SK-N-SH (cell line): Measurements from ENCODE around the gene SGTA. TPM values are rescaled to one million over a fixed set of nuclear protein-coding genes. Genes with fewer than 3 reads are reported as not detected.

ENCODE experiments used
- CTCF ChIA-PET: fragments of 300-600, 350-600 bp; formaldehyde crosslinking; extraction: SDS; loops from one replicate; lab custom pipeline; 2021; lab: Yijun Ruan, JAX
- POLR2A ChIA-PET: fragments of 350-600 bp; sonication (Branson Sonifier 250); formaldehyde crosslinking; extraction: SDS; loops from one replicate; lab custom pipeline; 2020; ENCODE audit warnings: antibody characterized with exemption, inconsistent platforms; lab: Yijun Ruan, JAX
- DNase-seq: peaks from one replicate; pipeline ENCODE4 v3.0.0; 2012
- H2AFZ ChIP-seq: fragments of 200-600 bp; sonication (generic); 2 replicates; pipeline ENCODE4 v1.8.1; 2016; ENCODE audit warnings: antibody characterized with exemption, mild to moderate bottlenecking, low read depth
- H3F3A ChIP-seq: fragments of 200-600 bp; sonication (generic); replicated peaks from 2 replicates; pipeline ENCODE3; 2016; ENCODE audit warnings: antibody characterized with exemption, mild to moderate bottlenecking; ENCODE audit not compliant: insufficient read depth
- H3K27ac ChIP-seq, 2 experiments: fragments of 200-500 bp in 1 of 2; fragments of 200-600 bp in 1 of 2; sonication (Bioruptor generic) in 1 of 2; sonication (generic), shearing (Covaris generic) in 1 of 2; 2 replicates each; pipeline versions ENCODE4 v1.5.1 to v1.6.1; 2014 to 2016; ENCODE audit warnings: low read depth in 2 of 2, inconsistent platforms in 1 of 2, low read length in 1 of 2, mild to moderate bottlenecking in 1 of 2, mixed read lengths in 1 of 2
- H3K27me3 ChIP-seq: fragments of 200-600 bp; sonication (generic), shearing (Covaris generic); 2 replicates; pipeline ENCODE4 v1.6.1; 2016; ENCODE audit warnings: mixed run types; ENCODE audit not compliant: insufficient read depth
- H3K36me3 ChIP-seq, 2 experiments: fragments of 200-500 bp in 1 of 2; fragments of 200-600 bp in 1 of 2; sonication (Bioruptor generic) in 1 of 2; sonication (generic) in 1 of 2; replicated peaks in 1 of 2; 2 replicates each; pipeline versions ENCODE3 to v1.5.1; 2014 to 2016; ENCODE audit warnings: low read length in 1 of 2, mild to moderate bottlenecking in 1 of 2; ENCODE audit not compliant: insufficient read depth in 2 of 2, control insufficient read depth in 1 of 2
- H3K4me1 ChIP-seq, 2 experiments: fragments of 200-500 bp in 1 of 2; fragments of 200-600 bp in 1 of 2; sonication (Bioruptor generic) in 1 of 2; sonication (generic), shearing (Covaris generic) in 1 of 2; 2 replicates each; pipeline versions ENCODE4 v1.5.1 to v1.6.1; 2014 to 2016; ENCODE audit warnings: low read depth in 1 of 2, low read length in 1 of 2, mixed run types in 1 of 2; ENCODE audit not compliant: insufficient read depth in 2 of 2, control insufficient read depth in 1 of 2
- H3K4me2 ChIP-seq: fragments of 200-600 bp; sonication (generic), shearing (Covaris generic); 2 replicates; pipeline ENCODE4 v1.6.1; 2017; ENCODE audit warnings: mixed run types
- H3K4me3 ChIP-seq, 2 experiments: fragments of 200-500 bp in 1 of 2; fragments of 200-600 bp in 1 of 2; sonication (Bioruptor generic) in 1 of 2; sonication (generic), shearing (Covaris generic) in 1 of 2; 2 replicates each; pipeline versions ENCODE4 v1.5.1 to v1.8.1; 2014 to 2016; ENCODE audit warnings: low read depth in 2 of 2, inconsistent platforms in 1 of 2, low read length in 1 of 2, mild to moderate bottlenecking in 1 of 2, mixed read lengths in 1 of 2, moderate library complexity in 1 of 2
- H3K79me2 ChIP-seq: fragments of 200-600 bp; sonication (generic); 2 replicates; pipeline ENCODE4 v1.8.1; 2017; ENCODE audit warnings: mild to moderate bottlenecking; ENCODE audit not compliant: insufficient read depth
- H3K9ac ChIP-seq: fragments of 200-600 bp; sonication (generic); 2 replicates; pipeline ENCODE4 v1.6.1; 2017; ENCODE audit warnings: mixed run types
- H3K9me2 ChIP-seq: fragments of 200-600 bp; sonication (generic); 2 replicates; pipeline ENCODE4 v1.6.1; 2017; ENCODE audit warnings: mixed run types
- H3K9me3 ChIP-seq: fragments of 200-600 bp; sonication (generic); 2 replicates; pipeline ENCODE4 v1.6.1; 2017; ENCODE audit warnings: mixed run types, mild to moderate bottlenecking, moderate library complexity
- H4K20me1 ChIP-seq: fragments of 200-600 bp; sonication (generic); 2 replicates; pipeline ENCODE4 v1.6.1; 2017; ENCODE audit warnings: mild to moderate bottlenecking, mixed run types; ENCODE audit not compliant: insufficient read depth
- ELF1 ChIP-seq: IDR thresholded peaks from 2 replicates; pipeline ENCODE4 v1.4.0; 2012
- EP300 ChIP-seq, 2 experiments: IDR thresholded peaks; 2 replicates each; pipeline versions ENCODE4 v1.4.0 to v1.6.1; 2012; ENCODE audit warnings: borderline replicate concordance in 1 of 2, low read depth in 1 of 2, low read length in 1 of 2
- EZH2phosphoT487 ChIP-seq: fragments of 200-600 bp; sonication (generic); IDR thresholded peaks from 2 replicates; pipeline ENCODE4 v1.6.1; 2017; ENCODE audit warnings: low read depth, mixed run types, mild to moderate bottlenecking, antibody characterized with exemption, moderate library complexity, borderline replicate concordance
- FOSL2 ChIP-seq: IDR thresholded peaks from 2 replicates; pipeline ENCODE4 v1.4.0; 2012; ENCODE audit warnings: low read depth, mild to moderate bottlenecking, moderate library complexity, borderline replicate concordance
- FOXM1 ChIP-seq: IDR thresholded peaks from 2 replicates; pipeline ENCODE4 v1.4.0; 2012; ENCODE audit warnings: low read depth, mild to moderate bottlenecking
- GATA2 ChIP-seq: sonication (generic); formaldehyde crosslinking; IDR thresholded peaks from 2 replicates; pipeline ENCODE4 v1.5.0; 2020; ENCODE audit warnings: mild to moderate bottlenecking, missing genetic modification reagents
- JUND ChIP-seq: IDR thresholded peaks from 2 replicates; pipeline ENCODE4 v1.4.0; 2012
- MXI1 ChIP-seq: IDR thresholded peaks from 2 replicates; pipeline ENCODE4 v1.6.1; 2012; ENCODE audit warnings: mild to moderate bottlenecking, low read depth, low read length, improper control_type of control experiment
- NFIC ChIP-seq: IDR thresholded peaks from 2 replicates; pipeline ENCODE4 v1.4.0; 2012; ENCODE audit warnings: borderline replicate concordance
- NRF1 ChIP-seq: IDR thresholded peaks from 2 replicates; pipeline ENCODE4 v1.6.1; 2012; ENCODE audit warnings: low read depth, mild to moderate bottlenecking, low read length
- PBX3 ChIP-seq: IDR thresholded peaks from 2 replicates; pipeline ENCODE4; 2012
- RFX5 ChIP-seq: IDR thresholded peaks from 2 replicates; pipeline ENCODE4 v1.6.1; 2012; ENCODE audit warnings: mild to moderate bottlenecking, improper control_type of control experiment, low read length
- RXRA ChIP-seq: IDR thresholded peaks from 2 replicates; pipeline ENCODE4 v1.4.0; 2012; ENCODE audit warnings: low read depth, mild to moderate bottlenecking, borderline replicate concordance
- SIN3A ChIP-seq: IDR thresholded peaks from 2 replicates; pipeline ENCODE4 v1.6.1; 2012; ENCODE audit warnings: low read depth, mild to moderate bottlenecking, low read length, moderate library complexity, borderline replicate concordance
- SMC3 ChIP-seq: IDR thresholded peaks from 2 replicates; pipeline ENCODE4 v1.6.1; 2012; ENCODE audit warnings: low read depth, low read length, improper control_type of control experiment
- TEAD4 ChIP-seq: IDR thresholded peaks from 2 replicates; pipeline ENCODE4 v1.4.0; 2012; ENCODE audit warnings: mild to moderate bottlenecking, borderline replicate concordance; ENCODE audit not compliant: insufficient read depth
- USF1 ChIP-seq: IDR thresholded peaks from 2 replicates; pipeline ENCODE4 v1.4.0; 2012; ENCODE audit warnings: low read depth, borderline replicate concordance
- USF2 ChIP-seq: fragments of 150-350 bp; IDR thresholded peaks from 2 replicates; pipeline ENCODE4 v1.6.1; 2017; ENCODE audit warnings: antibody characterized with exemption, low read length, low read depth, borderline replicate concordance
- ZBTB33 ChIP-seq: IDR thresholded peaks from 2 replicates; pipeline ENCODE4 v1.4.0; 2012; ENCODE audit warnings: low read depth, borderline replicate concordance
- WGBS: methylation state at CpG from one replicate; pipeline ENCODE4 v1.1.6; 2017; ENCODE audit warnings: low lambda C conversion rate; 5-methylcytosine and 5-hydroxymethylcytosine counted together
- polyA plus RNA-seq, 3 experiments: library from polyadenylated mRNA; depleted of rRNA; stranded (reverse); fragments of >200 nt; gene quantifications; 2 replicates each; pipeline ENCODE4 v1.2.3, GENCODE V29; 2012

Gene SGTA
- polyA plus RNA-seq, 1 of the 3 experiments (the other 2 are of a cell fraction), result 78.4 TPM

GRCh38 chr19:2716275-2716650 lies 66.8 kb downstream of the SGTA start:
- Histone ChIP-seq H3K36me3 (no peaks in the 10 kb centered on the region), H3K9me2 (no peaks in the 10 kb centered on the region), H3K4me3 (no peak overlapping the region), H3K27ac (no peak overlapping the region), H3K4me1 (peaks cover 5% of the 10 kb centered on the region in 2 experiments; a peak in 2 of 4 replicates), H3K9me3 (0 out of 2 replicates have a peak, but pooled peaks cover 3% of the 10 kb centered on the region), H4K20me1 (no peaks in the 10 kb centered on the region), H3K79me2 (no peaks in the 10 kb centered on the region), H3K27me3 (no peaks in the 10 kb centered on the region), H2AFZ (no peak overlapping the region), H3K9ac (no peak overlapping the region), H3F3A (no peaks in the 10 kb centered on the region), H3K4me2 (no peak overlapping the region)
- WGBS, result 75% methylated on average over 5 of the region's 19 CpGs
- peak; percentile 39 for DNase-seq
- TF ChIP-seq RFX5 (no peak), NRF1 (no peak), FOSL2 (no peak), SIN3A (no peak), NFIC (no peak), FOXM1 (no peak), USF2 (no peak), RXRA (no peak), EZH2phosphoT487 (no peak), TEAD4 (no peak), ELF1 (no peak), MXI1 (no peak)
- CTCF ChIA-PET, result no interaction called here
- POLR2A ChIA-PET, result interaction anchor here (1.0 kb wide), 1 partner anchor 11 kb away, joined by 3 read pairs; no protein-coding TSS in a partner anchor

GRCh38 chr19:2715470-2716274 lies 67.4 kb downstream of the SGTA start:
- POLR2A ChIA-PET, result no interaction called here
- H3K27me3 ChIP-seq, result no peaks in the 10 kb centered on the region
- no peak overlapping the region for H2AFZ ChIP-seq
- 88% methylated on average over 11 of the region's 12 CpGs for WGBS
- H3K27ac ChIP-seq, result no peak overlapping the region
- H4K20me1 ChIP-seq, result no peaks in the 10 kb centered on the region
- CTCF ChIA-PET, result no interaction called here
- no peaks in the 10 kb centered on the region for H3K36me3 ChIP-seq
- no peaks in the 10 kb centered on the region for H3K9me2 ChIP-seq
- no peaks in the 10 kb centered on the region for H3F3A ChIP-seq
- H3K4me2 ChIP-seq, result no peak overlapping the region
- 0 out of 2 replicates have a peak, but pooled peaks cover 3% of the 10 kb centered on the region for H3K9me3 ChIP-seq
- H3K4me1 ChIP-seq, result peaks cover 5% of the 10 kb centered on the region in 2 experiments; a peak in 2 of 4 replicates
- no peaks in the 10 kb centered on the region for H3K79me2 ChIP-seq
- H3K4me3 ChIP-seq, result no peak overlapping the region
- H3K9ac ChIP-seq, result no peak overlapping the region
- DNase-seq, result no peak
- TF ChIP-seq PBX3, result no peak
- TF ChIP-seq JUND, result no peak
- no peak for TF ChIP-seq EP300 (IDR thresholded peaks at IDR 0.05; ENCODE audit: borderline replicate concordance in 1 of 2, low read depth in 1 of 2, low read length in 1 of 2)
- no peak for TF ChIP-seq ZBTB33
- no peak for TF ChIP-seq USF1
- TF ChIP-seq NFIC, result no peak
- no peak for TF ChIP-seq SMC3
- TF ChIP-seq EZH2phosphoT487, result no peak
- no peak for TF ChIP-seq GATA2 (CRISPR knock-in tag)
- TF ChIP-seq ELF1, result no peak
- no peak for TF ChIP-seq SIN3A
